Muscle of arm (tissue), 12 donors: ENCODE data around the gene AK3. TPM values are rescaled to one million over a fixed set of nuclear protein-coding genes. Genes with fewer than 3 reads are reported as not detected.
"Not testable (repeated sequence)": the region's sequence is repeated elsewhere in the genome, so short reads cannot be mapped to it uniquely, and the experiment has no call there.

Experiments used
- DNase-seq: peaks from one replicate; pipeline ENCODE4 v3.0.0-alpha.2; 2013
- polyA plus RNA-seq, 12 donors: library from polyadenylated mRNA; unstranded; fragments of 120-200 nt; gene quantifications; one replicate each; pipeline ENCODE4 v1.2.1, GENCODE V29; 2013; ENCODE audit not compliant: insufficient read length in 12 of 12

The AK3 gene
- polyA plus RNA-seq, 12 donors: 39.5 to 61.5 (median 47.4) TPM; not detected in 1

GRCh38 chr9:4755026-4755609, 14.1 kb upstream of the AK3 start:
- no peak for DNase-seq

GRCh38 chr9:4754530-4754929, 13.5 kb upstream of the AK3 start:
- DNase-seq: not testable (repeated sequence)

- no peak for DNase-seq
Observed at GRCh38 chr9:4750023-4750673, 9.1 kb upstream of the AK3 start.

GRCh38 chr9:4748612-4749011, 7.6 kb upstream of the AK3 start:
- no peak for DNase-seq

GRCh38 chr9:4746278-4747030, 5.5 kb upstream of the AK3 start:
- DNase-seq: no peak

- no peak for DNase-seq
Observed at GRCh38 chr9:4743131-4743875, 2.3 kb upstream of the AK3 start.

- DNase-seq: no peak
Observed at GRCh38 chr9:4742246-4742645, 1.2 kb upstream of the AK3 start.

- no peak for DNase-seq
Observed at GRCh38 chr9:4741365-4742089, 525 bp upstream of the AK3 start.

- DNase-seq: no peak
Observed at GRCh38 chr9:4740388-4740637, 689 bp downstream of the AK3 start.

GRCh38 chr9:4739587-4740387, 1.2 kb downstream of the AK3 start:
- DNase-seq: no peak

- DNase-seq: no peak
Observed at GRCh38 chr9:4738866-4739586, 2.0 kb downstream of the AK3 start.

- DNase-seq: no peak
Observed at GRCh38 chr9:4734150-4734549, 6.9 kb downstream of the AK3 start.

- no peak for DNase-seq
Observed at GRCh38 chr9:4732890-4733289, 8.1 kb downstream of the AK3 start.

GRCh38 chr9:4727593-4727992, 13.4 kb downstream of the AK3 start:
- no peak for DNase-seq

- no peak for DNase-seq
Observed at GRCh38 chr9:4725706-4726442, 15.1 kb downstream of the AK3 start.

- DNase-seq: no peak
Observed at GRCh38 chr9:4721736-4722135, 19.3 kb downstream of the AK3 start.

- no peak for DNase-seq
Observed at GRCh38 chr9:4718911-4719310, 22.1 kb downstream of the AK3 start.

GRCh38 chr9:4717815-4718214, 23.2 kb downstream of the AK3 start:
- DNase-seq: no peak

GRCh38 chr9:4716163-4716562, 24.8 kb downstream of the AK3 start:
- no peak for DNase-seq
